Measurements from ENCODE around the gene GAK.
"Not testable (repeated sequence)": the region's sequence is repeated elsewhere in the genome, so short reads cannot be mapped to it uniquely, and the experiment has no call there.

Gene GAK

DNA sequence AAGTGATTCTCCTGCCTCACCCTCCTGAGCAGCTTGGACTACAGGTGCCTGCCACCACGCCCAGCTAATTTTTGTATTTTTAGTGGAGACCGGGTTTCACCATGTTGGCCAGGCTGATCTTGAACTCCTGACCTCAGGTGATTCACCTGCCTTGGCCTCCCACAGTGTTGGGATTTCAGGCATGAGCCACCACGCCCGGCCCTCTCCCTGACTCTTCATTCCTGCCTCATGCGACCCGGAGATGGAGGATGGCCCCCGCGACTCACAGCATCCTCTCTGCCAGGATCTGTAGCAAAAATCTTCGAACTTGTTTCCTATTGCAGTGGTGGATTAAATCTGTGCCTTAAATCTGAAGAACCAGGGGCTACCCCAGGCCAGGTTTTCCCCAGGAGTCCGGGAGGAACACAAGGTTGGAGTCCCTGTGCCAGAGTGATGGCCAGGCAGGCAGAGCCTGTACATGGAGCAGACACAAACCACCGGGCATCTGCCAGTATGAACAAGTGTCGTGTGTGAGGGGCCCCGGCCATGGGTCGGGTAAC, 117.7 kb downstream of the GAK start:
- H3K27ac Mint-ChIP-seq = no peak overlapping the region
- no peaks in the 10 kb centered on the region for H3K9me3 Mint-ChIP-seq
- H3K4me3 Mint-ChIP-seq = no peak overlapping the region
- H3K4me1 Mint-ChIP-seq = no peaks in the 10 kb centered on the region
- no peaks in the 10 kb centered on the region for H3K36me3 Mint-ChIP-seq
- DNase-seq = no peak
- CTCF ChIA-PET = no interaction called here
- peaks cover 73% of the 10 kb centered on the region for H3K27me3 Mint-ChIP-seq

DNA sequence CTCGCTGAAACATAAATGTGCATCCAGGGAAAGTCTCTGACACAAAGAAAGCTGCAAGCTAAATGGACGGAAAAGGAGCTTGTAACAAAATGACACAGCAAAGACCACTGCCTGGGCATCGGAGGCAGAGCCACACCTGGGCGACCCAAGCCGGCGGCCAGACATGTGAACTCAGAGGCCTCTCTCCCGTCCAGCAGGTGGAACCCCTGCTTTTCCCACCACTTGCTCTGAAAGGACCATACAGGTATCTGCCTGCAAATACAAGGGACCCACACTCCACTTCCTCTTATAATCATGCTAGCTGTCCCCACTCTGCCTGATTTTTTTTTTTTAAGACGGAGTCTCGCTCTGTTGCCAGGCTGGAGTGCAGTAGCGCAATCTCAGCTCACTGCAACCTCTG, 118.2 kb downstream of the GAK start:
- Mint-ChIP-seq H3K4me1 (no peaks in the 10 kb centered on the region), H3K9me3 (no peaks in the 10 kb centered on the region), H3K27me3 (peaks cover 76% of the 10 kb centered on the region), H3K36me3 (no peaks in the 10 kb centered on the region), H3K4me3 (no peak overlapping the region), H3K27ac (no peak overlapping the region)
- no peak for DNase-seq
- CTCF ChIA-PET = no interaction called here

DNA sequence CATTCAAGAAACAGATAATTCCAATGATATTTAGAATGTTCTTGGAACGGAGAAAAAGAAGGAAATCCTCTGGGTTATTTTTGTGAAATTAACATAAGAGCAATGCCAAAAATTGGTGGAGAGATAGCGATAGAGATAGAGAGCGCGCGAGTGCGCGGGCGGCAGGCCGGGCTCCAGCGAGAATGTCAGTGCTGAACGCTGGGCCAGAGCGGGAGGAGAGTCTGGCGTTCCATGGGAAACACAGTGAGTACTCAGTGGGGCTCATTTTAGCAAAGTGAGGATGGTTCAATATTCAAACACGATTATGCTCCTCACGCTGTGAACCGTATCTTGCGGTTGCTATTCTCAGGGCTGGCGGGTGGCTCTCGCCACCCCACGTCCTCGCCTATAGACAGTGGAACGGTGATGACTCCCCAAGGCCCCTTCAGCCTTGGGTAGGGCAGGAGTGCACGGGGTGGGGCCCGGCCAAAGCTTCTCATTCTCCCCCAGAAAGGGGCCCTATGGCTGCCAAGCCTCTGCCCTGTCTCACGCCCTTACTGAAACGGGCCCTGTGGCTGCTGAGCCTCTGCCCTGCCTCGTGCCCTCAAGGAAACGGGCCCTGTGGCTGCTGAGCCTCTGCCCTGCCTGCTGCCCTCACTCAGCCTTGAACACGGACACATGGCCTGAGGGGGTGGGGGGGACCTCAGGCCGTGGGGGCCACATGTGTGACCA, 123.1 kb downstream of the GAK start:
- peak overlapping the region; percentile 38 for H3K27ac Mint-ChIP-seq
- no peak for DNase-seq
- peaks cover 56% of the 10 kb centered on the region for H3K27me3 Mint-ChIP-seq
- H3K36me3 Mint-ChIP-seq = no peaks in the 10 kb centered on the region
- CTCF ChIA-PET = no interaction called here
- peaks cover 6% of the 10 kb centered on the region for H3K9me3 Mint-ChIP-seq
- no peak overlapping the region for H3K4me3 Mint-ChIP-seq
- no peaks in the 10 kb centered on the region for H3K4me1 Mint-ChIP-seq

DNA sequence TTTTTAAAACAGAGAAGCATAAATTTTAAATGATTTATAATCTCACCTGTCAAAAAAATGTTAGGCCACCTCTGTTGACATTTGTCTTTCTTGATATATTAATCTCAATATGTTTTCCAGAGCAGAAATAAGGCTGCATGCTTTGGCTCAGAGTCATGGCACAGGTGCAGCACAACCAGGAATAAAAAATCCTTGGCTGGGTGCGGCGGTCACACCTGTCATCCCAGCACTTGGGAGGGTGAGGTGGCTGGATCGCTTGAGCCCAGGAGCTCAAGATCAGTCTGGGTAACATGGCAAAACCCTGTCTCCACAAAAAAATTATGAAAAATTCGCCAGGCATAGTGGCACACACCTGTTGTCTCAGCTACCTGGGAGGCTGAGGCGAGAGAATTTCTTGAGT, 124.3 kb downstream of the GAK start:
- H3K4me3 Mint-ChIP-seq = no peak overlapping the region
- CTCF ChIA-PET = no interaction called here
- no peak overlapping the region for H3K27ac Mint-ChIP-seq
- no peak for DNase-seq
- peaks cover 6% of the 10 kb centered on the region for H3K9me3 Mint-ChIP-seq
- H3K27me3 Mint-ChIP-seq = peaks cover 48% of the 10 kb centered on the region
- H3K4me1 Mint-ChIP-seq = no peaks in the 10 kb centered on the region
- H3K36me3 Mint-ChIP-seq = no peaks in the 10 kb centered on the region

DNA sequence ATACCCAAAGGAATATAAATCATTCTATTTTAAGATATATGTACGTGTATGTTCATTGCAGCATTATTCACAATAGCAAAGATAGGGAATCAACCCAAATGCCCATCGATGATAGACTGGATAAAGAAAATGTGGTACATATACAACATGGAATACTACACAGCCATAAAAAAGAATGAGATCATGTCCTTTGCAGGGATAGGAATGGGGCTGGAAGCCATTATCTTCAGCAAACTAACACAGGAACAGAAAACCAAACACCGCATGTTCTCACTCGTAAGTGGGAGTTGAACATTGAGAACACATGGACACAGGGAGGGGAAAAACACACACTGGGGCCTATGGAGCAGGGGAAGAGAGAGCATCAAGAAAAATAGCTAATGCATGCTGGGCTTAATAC, 125.1 kb downstream of the GAK start:
- DNase-seq, H3K27ac Mint-ChIP-seq, H3K4me3 Mint-ChIP-seq, H3K4me1 Mint-ChIP-seq, CTCF ChIA-PET, H3K9me3 Mint-ChIP-seq, H3K36me3 Mint-ChIP-seq: not testable (repeated sequence)
- peaks cover 40% of the 10 kb centered on the region for H3K27me3 Mint-ChIP-seq

DNA sequence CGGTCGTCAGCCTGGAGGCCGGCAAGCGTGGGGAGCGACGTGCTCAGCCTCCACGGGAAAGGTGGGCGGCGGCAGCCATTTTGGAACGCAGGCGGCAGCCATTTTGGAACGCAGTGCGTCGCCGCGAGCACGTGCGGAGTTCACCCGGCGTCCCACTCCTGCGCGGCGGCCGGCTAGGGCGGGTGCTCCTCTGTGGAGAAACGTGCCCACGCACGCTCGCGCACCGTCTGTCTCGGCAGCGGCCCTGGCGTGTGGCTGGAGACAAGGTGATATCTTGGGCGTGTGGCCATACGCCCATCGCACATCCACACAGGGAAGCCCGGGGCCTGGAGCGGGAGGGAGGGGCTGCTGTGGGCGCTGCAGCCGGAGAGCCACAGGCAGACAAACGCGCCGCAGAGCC, 127.3 kb downstream of the GAK start:
- H3K27me3 Mint-ChIP-seq = peaks cover 28% of the 10 kb centered on the region
- peaks cover 9% of the 10 kb centered on the region for H3K9me3 Mint-ChIP-seq
- H3K27ac Mint-ChIP-seq = no peak overlapping the region
- H3K4me3 Mint-ChIP-seq = no peak overlapping the region
- CTCF ChIA-PET = no interaction called here
- peaks cover 7% of the 10 kb centered on the region for H3K4me1 Mint-ChIP-seq
- DNase-seq = no peak
- H3K36me3 Mint-ChIP-seq = no peaks in the 10 kb centered on the region

DNA sequence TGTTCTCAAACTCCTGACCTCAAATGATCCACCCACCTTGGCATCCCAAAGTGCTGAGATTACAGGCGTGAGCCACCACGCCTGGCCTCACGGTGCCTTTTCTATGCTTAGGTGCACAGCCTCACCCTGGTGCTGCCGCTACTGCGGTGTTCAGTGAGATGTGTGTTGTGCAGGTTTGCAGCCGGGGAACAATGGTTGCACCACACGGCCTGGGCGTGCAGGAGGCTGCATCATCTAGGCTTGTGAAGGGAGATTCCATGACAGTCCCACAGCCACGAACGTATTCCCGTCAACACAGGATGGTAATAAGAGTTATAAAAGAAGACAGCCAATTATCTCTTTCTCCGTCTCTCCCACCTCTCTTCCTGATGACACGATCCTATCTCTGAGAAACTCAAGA, 128.2 kb downstream of the GAK start:
- CTCF ChIA-PET = interaction anchor here (0.7 kb wide), 1 partner anchor 171 kb away, joined by 3 read pairs; no protein-coding TSS in a partner anchor
- Mint-ChIP-seq H3K4me1 (peaks cover 15% of the 10 kb centered on the region), H3K36me3 (no peaks in the 10 kb centered on the region), H3K9me3 (peaks cover 9% of the 10 kb centered on the region), H3K4me3 (no peak overlapping the region), H3K27me3 (peaks cover 23% of the 10 kb centered on the region), H3K27ac (no peak overlapping the region)
- DNase-seq = no peak

DNA sequence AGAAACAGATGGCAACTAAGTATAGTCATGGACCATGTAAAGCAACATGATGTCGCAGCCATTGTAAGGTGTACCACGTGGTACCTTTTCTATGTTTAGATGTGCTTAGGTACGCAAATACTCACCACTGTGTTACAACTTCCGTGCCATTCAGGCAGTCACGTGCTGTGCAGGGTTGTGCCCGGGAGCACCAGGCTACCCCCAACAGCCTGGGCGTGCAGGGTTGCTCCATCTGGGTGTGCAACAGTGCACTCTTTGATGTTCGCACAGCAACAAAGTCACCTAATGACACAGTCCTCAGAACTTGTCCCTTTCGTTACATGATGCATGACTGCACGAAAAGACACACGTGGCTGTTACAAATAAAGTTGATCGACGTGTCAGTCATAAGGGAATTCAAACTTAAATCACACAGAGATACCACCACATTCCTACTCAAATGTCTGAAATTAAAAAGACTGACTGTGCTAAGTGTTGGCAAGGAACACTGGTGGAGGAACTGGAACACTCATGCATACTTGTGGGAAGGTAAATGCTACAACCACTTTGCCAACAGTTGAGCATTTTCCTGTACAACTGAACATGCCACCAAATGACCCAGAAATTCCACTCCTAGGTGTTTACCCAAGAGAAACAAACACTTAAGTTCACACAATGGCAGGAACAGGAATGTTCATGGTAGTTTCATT, 130.5 kb downstream of the GAK start:
- H3K36me3 Mint-ChIP-seq = no peaks in the 10 kb centered on the region
- H3K4me3 Mint-ChIP-seq = no peak overlapping the region
- CTCF ChIA-PET = no interaction called here
- peaks cover 24% of the 10 kb centered on the region for H3K27me3 Mint-ChIP-seq
- no peak overlapping the region for H3K27ac Mint-ChIP-seq
- H3K9me3 Mint-ChIP-seq = peaks cover 9% of the 10 kb centered on the region
- DNase-seq = no peak
- peaks cover 22% of the 10 kb centered on the region for H3K4me1 Mint-ChIP-seq
